HG03439 (cell line): ENCODE data around the gene SLC9B2.
A peak's percentile ranks its signal among the peaks of the same experiment; 100 is the strongest.
"Not testable (repeated sequence)": the region's sequence is repeated elsewhere in the genome, so short reads cannot be mapped to it uniquely, and the experiment has no call there.

Source experiments
- ATAC-seq: cut with Tn5 transposase; IDR thresholded peaks from one replicate; pipeline ENCODE4 v1.9.1; 2021; ENCODE audit warnings: mild to moderate bottlenecking, moderate library complexity; ENCODE audit not compliant: unreplicated experiment

Gene SLC9B2

DNA sequence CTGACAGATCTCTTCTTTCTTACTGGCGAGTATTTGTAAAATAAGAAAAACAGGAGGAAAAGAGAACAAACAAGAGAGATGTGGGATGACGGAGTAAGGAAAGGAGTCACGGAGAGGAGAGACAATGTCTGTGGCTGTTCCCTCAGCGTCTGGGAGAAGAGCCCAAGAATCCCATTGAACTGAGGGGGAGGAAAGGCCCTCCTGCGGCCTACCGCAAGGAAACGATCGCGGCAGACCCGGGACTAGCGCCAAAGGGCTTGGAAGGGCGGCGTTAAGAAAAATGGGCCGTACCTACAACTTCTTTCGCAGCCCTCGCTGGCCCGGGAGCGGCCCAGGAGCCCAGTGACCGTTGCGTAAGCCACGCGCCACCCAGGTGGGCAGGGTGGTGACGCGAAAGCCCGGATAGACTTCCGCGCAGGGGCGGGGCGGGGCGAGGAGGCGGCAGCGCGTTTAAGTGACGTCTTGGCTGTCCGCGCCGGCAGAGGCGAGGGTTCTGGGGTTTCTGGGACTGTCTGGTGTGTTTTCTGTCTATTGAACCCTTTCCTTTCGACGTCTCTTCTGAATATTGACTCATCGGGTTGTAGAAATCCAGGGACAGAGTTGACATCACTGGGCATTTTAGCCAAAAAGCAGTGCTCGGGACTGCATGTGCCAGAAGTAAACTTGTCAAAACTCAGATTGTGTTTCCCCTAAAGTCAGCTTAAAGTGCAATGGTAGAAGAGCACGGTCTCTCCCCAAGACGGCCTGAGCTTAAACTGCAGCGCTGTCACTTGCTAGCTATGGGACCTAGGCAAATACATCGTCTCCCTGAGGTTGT is 57.0 kb downstream of the SLC9B2 start, which contains the start of gene SLC9B1:
Gene SLC9B1, minus strand, starts transcription at position 398 of the 817 bp plus-strand sequence. CDS start 27,994 bp downstream, outside the sequence.
- ATAC-seq: peak; percentile 99

DNA sequence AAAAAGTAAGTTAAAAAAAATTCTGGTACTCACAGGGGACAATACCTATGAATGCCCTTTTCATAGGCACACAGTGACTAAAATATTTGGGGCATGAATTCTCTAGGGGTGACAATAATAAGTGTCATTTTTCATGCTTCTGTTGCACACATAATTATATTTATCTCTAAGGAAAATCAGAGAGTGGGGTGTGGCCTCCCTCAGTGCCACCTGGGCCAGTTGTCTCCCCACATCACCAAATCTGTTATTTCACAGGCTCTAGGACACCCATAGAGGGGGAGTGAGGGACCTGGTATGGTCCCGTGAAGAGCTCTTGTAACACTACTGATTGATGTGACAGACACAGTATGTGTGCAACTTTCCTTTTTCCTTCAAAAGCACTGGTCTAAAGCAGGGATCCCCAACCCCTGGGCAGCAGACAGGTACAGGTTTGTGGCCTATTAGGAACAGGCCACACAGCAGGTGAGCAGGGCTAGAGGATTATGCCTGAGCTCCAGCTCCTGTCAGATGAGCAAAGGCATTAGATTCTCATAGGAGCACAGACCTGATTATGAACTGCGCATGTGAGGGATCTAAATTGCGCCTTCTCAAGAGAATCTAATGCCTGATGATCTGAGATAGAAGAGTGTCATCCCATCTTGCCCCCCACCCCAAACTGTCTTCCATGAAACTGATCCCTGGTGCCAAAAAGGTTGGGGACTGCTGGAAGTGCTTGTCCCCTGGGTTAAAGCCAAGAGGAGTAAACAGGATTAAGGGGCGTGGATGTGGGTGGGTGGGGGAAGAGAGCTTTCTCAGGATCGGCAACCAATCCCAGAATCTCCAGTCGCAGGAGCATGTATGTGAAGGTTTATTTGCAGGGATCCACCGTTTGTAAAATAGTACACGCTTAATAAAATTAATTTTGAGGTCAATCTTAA is 57.9 kb downstream of the SLC9B2 start:
- no peak for ATAC-seq

DNA sequence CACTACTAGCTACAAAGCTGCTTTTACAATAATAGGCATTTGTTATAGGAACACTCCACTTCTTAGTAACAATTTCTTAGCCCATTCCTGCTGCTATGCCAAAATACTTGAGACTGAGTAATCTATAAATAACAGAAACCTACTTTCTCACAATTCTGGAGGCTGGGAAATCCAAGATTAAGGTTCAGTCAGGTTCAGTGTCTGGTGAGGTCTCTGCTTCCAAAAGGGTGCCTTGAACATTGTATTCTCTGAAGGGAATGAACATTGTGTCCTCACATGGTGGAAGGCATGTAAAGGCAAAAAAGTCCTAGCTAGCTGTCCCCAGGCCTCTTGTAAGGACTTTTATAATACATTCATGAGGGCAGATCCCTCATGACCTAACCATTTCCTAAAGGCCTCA is 64.0 kb downstream of the SLC9B2 start:
- ATAC-seq: no peak

DNA sequence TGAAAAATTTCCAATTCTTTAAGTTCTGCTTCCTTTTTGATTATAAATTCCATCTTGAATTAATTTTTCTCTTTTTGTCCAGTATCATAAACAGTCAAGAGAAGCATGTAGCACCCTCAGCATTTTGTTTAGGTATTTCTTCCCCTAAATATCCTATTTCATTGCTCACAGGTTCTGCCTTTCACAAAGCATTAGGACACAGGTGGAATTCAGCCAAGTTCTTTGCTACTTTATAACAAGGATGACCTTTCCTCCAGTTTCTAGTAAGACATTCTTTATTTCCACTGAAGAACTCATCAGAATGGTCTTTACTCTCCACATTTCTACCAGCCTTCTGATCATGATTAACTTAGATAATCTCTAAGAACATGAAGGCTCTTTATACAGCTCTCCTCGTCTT is 64.5 kb downstream of the SLC9B2 start:
- ATAC-seq: no peak

DNA sequence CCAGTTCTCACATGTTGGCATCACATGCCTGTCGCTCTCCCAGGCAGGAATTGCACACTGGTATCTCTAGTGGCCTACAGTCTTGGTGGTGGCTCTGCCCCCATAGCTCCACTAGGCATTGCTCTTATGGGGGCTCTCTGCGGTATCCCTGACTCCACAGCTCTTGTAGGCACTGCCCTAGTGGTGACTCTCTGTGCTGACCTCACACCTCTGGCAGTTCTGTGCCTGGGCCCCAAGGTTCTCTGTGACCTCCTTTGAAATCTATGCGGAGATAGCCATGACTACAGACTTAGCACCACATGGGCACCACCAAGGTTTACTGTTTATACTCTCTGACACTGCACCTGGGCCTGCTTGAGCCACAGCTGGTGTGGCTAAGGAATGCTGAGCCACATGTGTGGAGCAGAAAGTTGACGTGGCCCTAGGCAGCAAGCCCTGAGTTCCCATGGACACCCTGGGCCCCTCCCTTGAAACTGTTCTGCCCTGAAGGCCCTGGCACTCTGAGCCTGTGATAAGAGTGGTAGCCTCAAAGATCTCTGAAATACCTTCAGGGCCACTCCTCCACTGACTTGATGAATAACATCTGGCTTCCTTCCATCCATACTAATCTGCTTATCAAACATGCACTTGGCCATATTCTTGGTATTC is 65.1 kb downstream of the SLC9B2 start:
- no peak for ATAC-seq

DNA sequence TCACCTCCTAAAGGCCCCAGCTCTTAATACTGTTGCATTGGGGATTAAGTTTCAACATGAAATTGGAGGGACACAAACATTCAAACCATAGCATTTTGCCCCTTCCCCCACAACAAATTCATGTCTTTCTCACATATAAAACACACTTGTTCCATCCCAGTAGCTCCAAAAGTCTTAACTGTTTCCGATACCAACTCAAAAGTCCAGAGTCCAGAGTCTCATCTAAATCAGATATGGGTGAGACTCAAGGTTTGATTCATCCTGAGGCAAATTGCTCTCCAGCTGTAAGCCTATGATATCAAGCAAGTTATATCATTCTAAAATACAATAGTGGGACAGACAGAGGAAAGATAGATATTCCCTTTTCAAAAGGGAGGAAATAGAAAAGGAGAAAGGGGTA is 65.8 kb downstream of the SLC9B2 start:
- no peak for ATAC-seq

DNA sequence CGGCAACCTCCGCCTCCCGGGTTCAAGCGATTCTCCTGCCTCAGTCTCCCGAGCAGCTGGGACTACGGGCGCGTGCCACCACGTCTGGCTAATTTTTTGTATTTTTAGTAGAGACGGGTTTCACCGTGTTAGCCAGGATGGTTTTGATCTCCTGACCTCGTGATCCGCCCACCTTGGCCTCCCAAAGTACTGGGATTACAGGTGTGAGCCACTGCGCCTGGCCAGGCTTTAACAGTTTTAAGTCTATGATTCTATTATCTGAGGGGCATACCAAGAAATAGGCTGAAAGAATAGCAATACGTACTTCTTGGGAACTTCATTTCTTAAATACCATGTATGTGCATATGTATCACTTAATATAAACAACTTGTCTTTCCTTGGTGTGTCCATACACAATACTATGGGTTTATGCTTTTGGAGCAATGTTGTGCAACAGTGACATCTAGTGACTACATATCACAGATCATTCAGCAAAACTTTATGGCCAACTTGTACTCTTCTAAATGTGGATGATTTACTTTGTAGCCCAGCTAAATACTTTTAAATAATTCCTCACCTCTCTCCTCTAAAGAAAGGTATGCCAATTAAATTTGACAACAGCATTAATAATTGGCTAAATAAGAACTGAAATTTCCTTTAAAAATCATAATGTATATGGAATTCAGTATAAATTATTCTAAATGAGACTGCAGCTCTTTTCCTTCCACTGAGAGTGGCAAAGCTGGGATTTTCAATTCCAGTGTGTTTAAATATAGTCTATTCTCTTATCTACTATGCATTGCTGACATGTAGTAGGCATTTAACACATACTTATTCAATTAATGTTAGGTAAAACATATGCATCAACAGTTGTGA is 67.5 kb downstream of the SLC9B2 start:
- ATAC-seq: peak; percentile 77

DNA sequence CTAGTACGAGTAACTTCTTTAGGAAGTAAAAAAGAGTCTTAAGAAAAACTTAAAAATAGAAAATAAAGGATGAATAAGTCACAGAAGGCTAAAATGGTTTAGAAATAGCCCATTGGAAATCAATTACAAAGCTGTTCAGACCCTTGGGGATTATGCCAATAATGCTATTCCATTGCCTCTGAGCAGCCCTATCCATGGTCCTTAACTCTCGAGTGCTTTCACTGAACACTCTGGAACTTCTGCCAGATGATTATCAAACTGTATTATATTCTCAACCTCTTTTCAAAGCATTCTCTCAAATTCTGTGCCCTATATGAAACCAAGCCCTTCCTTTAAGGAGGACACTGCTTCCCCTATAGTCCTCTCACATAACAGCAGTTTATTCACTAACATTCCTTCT is 74.0 kb downstream of the SLC9B2 start:
- ATAC-seq: no peak

DNA sequence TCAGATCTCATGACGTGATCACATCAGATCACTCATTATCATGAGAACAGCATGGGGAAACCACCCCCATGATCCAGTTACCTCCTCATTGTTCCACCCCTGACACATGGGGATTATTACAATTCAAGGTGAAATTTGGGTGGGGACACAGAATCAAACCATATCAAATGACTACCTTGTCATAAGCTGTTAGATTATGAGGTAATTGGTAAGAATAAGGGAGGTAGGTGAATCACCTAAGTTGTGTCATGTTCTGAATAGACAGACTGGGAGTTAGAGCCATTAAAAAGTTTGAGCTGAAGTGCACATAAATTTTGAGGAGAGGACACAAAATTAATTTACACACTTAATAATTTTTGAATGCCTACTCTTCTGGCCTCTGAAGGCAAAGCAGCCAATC is 81.8 kb downstream of the SLC9B2 start:
- no peak for ATAC-seq

DNA sequence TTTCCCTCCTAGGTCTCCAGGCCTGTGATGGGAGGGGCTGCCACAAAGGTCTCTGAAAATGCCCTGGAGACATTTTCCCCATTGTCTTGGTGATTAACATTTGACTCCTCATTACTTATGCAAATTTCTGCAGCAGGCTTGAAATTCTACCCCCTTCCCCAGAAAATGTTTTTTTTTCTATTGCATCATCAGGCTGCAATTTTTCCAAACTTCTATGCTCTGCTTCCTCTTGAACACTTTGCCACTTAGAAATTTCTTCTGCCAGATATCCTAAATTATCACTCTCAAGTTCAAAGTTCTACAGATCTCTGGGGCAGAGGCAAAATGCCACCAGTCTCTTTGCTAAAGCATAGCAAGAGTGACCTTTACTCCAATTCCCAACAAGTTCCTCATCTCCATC is 82.6 kb downstream of the SLC9B2 start:
- not testable (repeated sequence) for ATAC-seq

DNA sequence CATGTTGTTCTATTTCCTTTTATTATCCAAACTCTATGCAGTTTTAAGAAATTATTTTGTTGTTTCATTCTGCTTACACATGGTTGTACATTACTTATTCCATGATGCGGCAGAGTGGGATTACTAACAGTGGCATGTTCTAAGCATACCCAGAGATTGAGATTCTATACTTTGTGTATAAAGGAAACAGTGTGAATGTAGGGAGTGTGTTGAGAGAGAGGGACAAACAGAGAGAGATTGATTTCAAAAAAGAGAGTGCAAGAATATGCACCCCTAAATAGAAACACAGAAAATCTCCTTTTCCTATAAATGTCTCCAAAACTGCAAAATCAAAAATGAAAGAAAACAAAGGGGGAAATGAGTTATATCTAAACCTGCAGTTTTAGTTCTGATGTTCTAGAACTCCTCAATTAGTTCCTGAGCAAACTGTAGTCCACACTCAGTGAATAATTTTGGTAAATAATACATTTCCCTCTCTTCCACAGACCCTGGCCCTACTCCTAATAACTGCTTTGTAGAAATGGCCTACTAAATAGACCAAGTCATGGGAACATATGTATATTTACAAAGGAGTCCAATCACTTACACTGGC is 88.0 kb downstream of the SLC9B2 start:
- ATAC-seq: no peak

DNA sequence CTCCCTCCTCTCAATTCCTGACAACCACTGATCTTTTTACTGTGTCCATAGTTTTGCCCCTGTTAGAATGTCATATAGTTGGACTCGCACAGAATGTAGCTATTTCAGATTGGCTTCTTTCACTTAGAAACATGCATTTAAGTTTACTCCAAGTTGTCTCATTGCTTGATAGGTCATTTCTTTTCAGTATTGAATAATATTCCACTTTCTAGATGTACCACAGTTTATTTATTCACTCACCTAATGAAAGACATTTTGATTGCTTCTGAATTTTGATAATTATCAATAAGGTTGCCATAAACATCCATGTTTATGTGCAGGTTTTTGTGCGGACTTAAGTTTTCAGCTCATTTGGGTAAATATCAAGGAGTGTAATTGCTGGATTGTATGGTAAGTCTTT is 95.6 kb downstream of the SLC9B2 start:
- ATAC-seq: no peak
